Measurements from ENCODE around the gene TRMT10B. TPM values are rescaled to one million over a fixed set of nuclear protein-coding genes. Genes with fewer than 3 reads are reported as not detected.

TRMT10B gene
- total RNA-seq, 1 experiment from 2014 or later: 5.7 TPM

DNA sequence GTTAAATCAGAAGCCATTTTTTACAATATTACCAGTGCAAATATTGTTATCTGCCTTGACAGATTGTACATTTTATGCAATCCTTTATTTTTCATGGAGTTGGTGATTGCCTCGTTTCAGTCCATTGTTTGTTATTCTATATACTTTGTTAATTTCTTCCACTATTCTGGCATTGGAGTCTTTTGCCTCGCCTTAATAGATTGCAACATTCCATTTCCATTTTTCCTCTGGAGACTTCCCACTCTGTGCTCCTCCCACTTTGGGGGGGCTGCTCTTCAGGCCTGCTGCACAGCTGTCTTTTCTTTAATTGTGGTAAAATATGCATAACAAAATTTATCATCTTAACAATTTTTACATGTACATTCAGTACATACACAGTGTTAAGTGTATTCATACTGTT lies 42.6 kb downstream of the TRMT10B start:
- Histone ChIP-seq H3K9me3 (ENCODE audit: control insufficient read depth, low read depth, low read length) (no peaks in the 10 kb centered on the region), H3K27ac (ENCODE audit: insufficient read length, low read depth, low read length) (no peak overlapping the region), H3K79me2 (ENCODE audit: insufficient read depth, low read length) (no peaks in the 10 kb centered on the region), H3K18ac (ENCODE audit: insufficient read length, low read depth, low read length) (no peak overlapping the region), H2BK15ac (ENCODE audit: low read depth, low read length) (no peak overlapping the region), H2AK5ac (ENCODE audit: insufficient read length, low read length) (no peak overlapping the region), H2BK12ac (ENCODE audit: insufficient read length, low read depth, low read length) (no peak overlapping the region), H3K79me1 (ENCODE audit: insufficient read depth, low read depth, low read length, poor library complexity, severe bottlenecking) (no peaks in the 10 kb centered on the region), H2AFZ (ENCODE audit: low read length) (no peak overlapping the region), H3K4me1 (ENCODE audit: insufficient read depth, low read length) (no peaks in the 10 kb centered on the region), H4K20me1 (ENCODE audit: control insufficient read depth, insufficient read depth, insufficient read length) (no peaks in the 10 kb centered on the region), H3K14ac (ENCODE audit: insufficient read depth, low read length) (no peak overlapping the region), H3T11ph (ENCODE audit: low read length) (no peak overlapping the region), H3K23ac (ENCODE audit: insufficient read length, low read depth, low read length) (no peak overlapping the region), H2BK5ac (ENCODE audit: insufficient read length, low read length) (no peak overlapping the region), H3K9ac (ENCODE audit: extremely low read depth, insufficient read length, low read length) (no peak overlapping the region), H4K5ac (ENCODE audit: insufficient read length, low read depth, low read length) (no peak overlapping the region), H3K4ac (ENCODE audit: low read depth, low read length) (no peak overlapping the region), H2BK20ac (ENCODE audit: low read depth, low read length, poor library complexity, severe bottlenecking) (no peak overlapping the region), H2BK120ac (ENCODE audit: low read depth, low read length, poor library complexity, severe bottlenecking) (no peak overlapping the region), H3K27me3 (ENCODE audit: insufficient read depth, low read length) (no peaks in the 10 kb centered on the region), H4K91ac (ENCODE audit: insufficient read length, low read depth, low read length) (no peak overlapping the region), H3K23me2 (ENCODE audit: insufficient read length, low read depth, low read length, poor library complexity, severe bottlenecking) (peaks cover 6% of the 10 kb centered on the region), H4K8ac (replicated peaks; ENCODE audit: insufficient read length, low read depth, low read length) (no peak overlapping the region), H3K56ac (ENCODE audit: insufficient read length, low read depth, low read length) (no peak overlapping the region), H3K4me2 (ENCODE audit: insufficient read depth, insufficient read length, low read length) (no peak overlapping the region)
- TF ChIP-seq, protein P1, sequence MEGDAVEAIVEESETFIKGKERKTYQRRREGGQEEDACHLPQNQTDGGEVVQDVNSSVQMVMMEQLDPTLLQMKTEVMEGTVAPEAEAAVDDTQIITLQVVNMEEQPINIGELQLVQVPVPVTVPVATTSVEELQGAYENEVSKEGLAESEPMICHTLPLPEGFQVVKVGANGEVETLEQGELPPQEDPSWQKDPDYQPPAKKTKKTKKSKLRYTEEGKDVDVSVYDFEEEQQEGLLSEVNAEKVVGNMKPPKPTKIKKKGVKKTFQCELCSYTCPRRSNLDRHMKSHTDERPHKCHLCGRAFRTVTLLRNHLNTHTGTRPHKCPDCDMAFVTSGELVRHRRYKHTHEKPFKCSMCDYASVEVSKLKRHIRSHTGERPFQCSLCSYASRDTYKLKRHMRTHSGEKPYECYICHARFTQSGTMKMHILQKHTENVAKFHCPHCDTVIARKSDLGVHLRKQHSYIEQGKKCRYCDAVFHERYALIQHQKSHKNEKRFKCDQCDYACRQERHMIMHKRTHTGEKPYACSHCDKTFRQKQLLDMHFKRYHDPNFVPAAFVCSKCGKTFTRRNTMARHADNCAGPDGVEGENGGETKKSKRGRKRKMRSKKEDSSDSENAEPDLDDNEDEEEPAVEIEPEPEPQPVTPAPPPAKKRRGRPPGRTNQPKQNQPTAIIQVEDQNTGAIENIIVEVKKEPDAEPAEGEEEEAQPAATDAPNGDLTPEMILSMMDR (conservative IDR thresholded peaks at IDR 0.05): no peak
- WGBS (ENCODE audit: extremely low coverage, insufficient read length, low lambda C conversion rate): no CpG with 5 or more reads among the region's 2 CpGs
- Mint-ChIP-seq H3K4me1 (peaks cover 9 to 14% of the 10 kb centered on the region in 2 experiments), H3K36me3 (ENCODE audit: insufficient read depth in 1 of 3, low read depth in 3 of 3) (no peaks in the 10 kb centered on the region; a peak in 1 of 7 replicates), H3K9me3 (no peaks in the 10 kb centered on the region), H3K27me3 (ENCODE audit: low read depth) (peaks cover 24% of the 10 kb centered on the region), H3K4me3 (no peak overlapping the region), H3K27ac (no peak overlapping the region)
- DNase-seq: no peak
